OCI-LY3 (cell line): Measurements from ENCODE around the gene ERO1A.

ENCODE experiments used
- CTCF ChIP-seq: fragments of 200-600, 300-600 bp; sonication (generic); IDR thresholded peaks from 2 replicates; pipeline ENCODE4 v1.5.1; 2014; ENCODE audit warnings: antibody characterized with exemption, low read length, low read depth
- EZH2phosphoT487 ChIP-seq: fragments of 200-600 bp; shearing (Covaris generic); IDR thresholded peaks from 2 replicates; pipeline ENCODE4 v1.6.1; 2018; ENCODE audit warnings: antibody characterized with exemption, mixed run types, low read depth

DNA sequence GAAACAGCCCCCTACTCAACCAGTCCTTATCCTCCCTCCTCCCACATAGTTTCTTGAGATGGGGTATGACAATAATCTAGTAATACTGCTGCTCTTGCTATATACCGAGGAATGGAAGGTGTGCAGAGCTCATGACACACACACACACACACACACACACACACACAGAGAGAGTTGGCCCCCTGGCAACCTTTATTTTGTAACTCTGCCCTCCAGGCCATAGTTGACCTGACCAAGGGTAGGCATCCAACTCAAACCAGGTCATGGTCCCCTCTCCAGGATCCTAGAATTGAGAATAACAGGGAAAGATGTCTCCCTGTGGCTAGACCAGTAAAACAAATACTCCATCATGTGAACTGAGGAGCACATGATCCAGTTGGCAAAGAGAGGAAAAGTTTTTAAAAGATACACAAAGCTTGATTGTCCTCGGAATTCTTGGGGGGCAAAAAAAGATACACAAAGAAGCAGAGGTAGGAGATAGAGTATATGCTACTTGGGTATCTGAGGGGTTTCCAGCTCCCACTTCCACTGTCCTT, 11.3 kb downstream of the ERO1A start:
- TF ChIP-seq CTCF, result no peak
- no peak for TF ChIP-seq EZH2phosphoT487
